ENCODE measurements around the gene RNF166.

Gene RNF166

DNA sequence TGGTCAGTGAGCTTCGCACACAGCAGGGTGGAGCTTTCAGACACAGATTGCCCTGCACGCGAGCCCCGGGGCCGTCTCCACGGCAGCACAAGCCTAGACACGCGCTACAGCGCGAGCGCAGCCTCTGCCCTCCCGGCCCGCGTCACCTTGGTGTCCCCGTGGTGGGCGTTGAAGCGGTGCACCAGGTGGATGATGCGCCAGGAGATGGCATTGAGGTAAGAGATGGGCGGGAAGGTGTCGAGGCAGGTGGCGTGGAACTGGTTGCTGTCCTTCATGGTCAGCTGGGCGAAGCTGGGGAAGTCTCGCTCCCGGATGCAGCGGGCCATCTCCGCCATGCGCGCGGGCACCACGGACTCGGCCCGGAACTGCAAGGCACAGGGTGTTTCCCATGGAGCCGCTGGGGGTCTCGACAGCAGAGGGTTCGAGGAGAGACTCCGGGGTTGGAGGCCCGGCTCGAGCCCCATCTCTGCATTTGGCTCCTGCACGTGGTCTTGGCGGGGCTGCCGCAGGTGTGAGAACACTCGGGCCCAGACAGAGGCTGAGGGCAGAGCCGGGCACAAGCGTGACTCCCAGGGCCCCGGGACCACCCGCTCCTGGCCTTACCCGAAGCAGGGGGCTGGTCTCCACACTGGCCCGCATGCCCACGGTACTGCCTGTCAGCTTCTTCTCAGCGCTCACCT is 51.0 kb downstream of the RNF166 start:
- H3K36me3 ChIP-seq (ENCODE audit: control insufficient read depth in 2 of 2, insufficient read depth in 2 of 2, low read length in 2 of 2): peaks cover 4 to 16% of the 10 kb centered on the region in 2 donors
- peaks cover 7% of the 10 kb centered on the region for H3K4me1 ChIP-seq (ENCODE audit: control insufficient read depth, insufficient read depth, low read length)
- no peak overlapping the region for H3K9ac ChIP-seq (ENCODE audit: low read length in 2 of 2)
- no peak overlapping the region for H3K27ac ChIP-seq (ENCODE audit: low read length)
- no peaks in the 10 kb centered on the region for H3K9me3 ChIP-seq (ENCODE audit: control insufficient read depth in 2 of 2, low read length in 2 of 2)
- peaks cover 6 to 12% of the 10 kb centered on the region in 2 donors for H3K27me3 ChIP-seq (ENCODE audit: control insufficient read depth in 1 of 2, insufficient read depth in 2 of 2, low read length in 2 of 2)
- no peak overlapping the region for H3K4me3 ChIP-seq (ENCODE audit: low read length in 2 of 2)

DNA sequence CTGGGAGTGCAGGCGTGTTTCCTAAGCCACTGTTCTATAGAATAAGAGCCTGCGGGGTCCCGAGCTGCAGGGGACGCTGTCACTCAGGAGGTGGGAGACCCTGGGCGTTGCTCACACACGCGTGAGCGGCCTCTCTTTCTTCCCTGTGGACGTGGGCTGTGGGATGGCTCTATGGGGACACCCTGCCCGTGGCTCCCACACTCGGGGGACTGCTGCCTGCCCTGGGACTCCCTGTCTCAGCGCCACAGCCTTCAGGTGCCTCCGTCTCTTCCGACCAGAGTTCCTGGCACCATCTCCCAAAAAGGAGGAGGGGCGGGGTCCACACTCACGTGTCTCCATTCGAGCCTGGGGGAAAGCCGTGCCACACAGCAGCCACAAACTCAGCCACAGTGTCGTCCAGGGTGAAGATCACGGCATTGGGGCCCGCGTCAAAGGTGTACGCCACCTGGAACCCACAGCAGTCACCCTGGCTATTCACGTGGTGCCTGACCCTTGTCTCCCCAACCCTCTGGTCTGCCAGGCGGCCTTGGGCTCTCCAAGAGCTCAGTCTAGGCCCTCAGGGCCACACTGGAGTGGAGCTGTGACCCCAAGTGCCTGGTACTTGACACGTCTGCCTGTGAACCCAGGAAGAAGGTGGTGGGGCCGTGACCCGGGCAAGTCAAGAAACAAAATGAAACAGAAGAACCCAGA is 51.7 kb downstream of the RNF166 start:
- no peak overlapping the region for H3K27ac ChIP-seq (ENCODE audit: low read length)
- peaks cover 7% of the 10 kb centered on the region for H3K4me1 ChIP-seq (ENCODE audit: control insufficient read depth, insufficient read depth, low read length)
- peaks cover 4 to 16% of the 10 kb centered on the region in 2 donors for H3K36me3 ChIP-seq (ENCODE audit: control insufficient read depth in 2 of 2, insufficient read depth in 2 of 2, low read length in 2 of 2)
- no peak overlapping the region for H3K9ac ChIP-seq (ENCODE audit: low read length in 2 of 2)
- H3K9me3 ChIP-seq (ENCODE audit: control insufficient read depth in 2 of 2, low read length in 2 of 2): no peaks in the 10 kb centered on the region
- peaks cover 6 to 15% of the 10 kb centered on the region in 2 donors for H3K27me3 ChIP-seq (ENCODE audit: control insufficient read depth in 1 of 2, insufficient read depth in 2 of 2, low read length in 2 of 2)
- H3K4me3 ChIP-seq (ENCODE audit: low read length in 2 of 2): no peak overlapping the region

DNA sequence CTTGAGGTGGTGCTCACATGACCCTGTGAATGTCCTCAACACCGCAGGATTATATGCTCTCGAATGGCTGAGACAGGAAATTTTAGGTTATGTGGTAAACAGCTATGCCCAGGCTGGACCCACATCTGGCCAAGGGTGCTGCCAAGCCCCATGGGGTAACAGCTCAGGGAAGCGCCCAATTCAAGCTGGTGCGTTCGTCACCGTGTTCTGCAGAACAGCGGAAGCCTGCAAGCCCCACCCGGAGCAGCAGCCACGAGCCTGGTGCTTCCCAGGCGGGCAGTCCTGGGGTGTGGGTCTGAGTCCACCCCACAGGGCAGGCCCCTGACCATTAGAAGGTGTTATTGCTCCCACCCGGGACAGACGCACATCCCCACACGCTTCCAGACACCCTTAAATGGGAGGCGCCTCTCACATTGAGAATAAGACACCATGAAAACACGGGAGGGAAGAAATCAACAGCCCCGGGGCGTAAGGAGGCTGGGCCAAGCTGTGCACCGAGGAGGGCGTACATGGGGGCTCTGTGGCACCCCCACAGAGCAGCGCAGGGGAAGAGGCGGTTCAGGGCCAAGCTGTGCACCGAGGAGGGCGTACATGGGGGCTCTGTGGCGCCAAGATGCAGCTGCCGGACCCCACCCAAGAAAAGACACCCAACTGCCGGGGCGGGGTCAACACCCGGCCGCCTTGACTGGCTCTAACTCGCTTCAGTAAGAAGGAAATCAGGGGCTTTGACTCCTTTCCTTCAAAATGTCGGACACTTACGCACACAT is 52.4 kb downstream of the RNF166 start:
- Histone ChIP-seq H3K4me3 (ENCODE audit: low read length in 2 of 2) (no peak overlapping the region), H3K9ac (ENCODE audit: low read length in 2 of 2) (no peak overlapping the region), H3K27ac (ENCODE audit: low read length) (no peak overlapping the region), H3K36me3 (ENCODE audit: control insufficient read depth in 2 of 2, insufficient read depth in 2 of 2, low read length in 2 of 2) (peaks cover 4 to 14% of the 10 kb centered on the region in 2 donors), H3K9me3 (ENCODE audit: control insufficient read depth in 2 of 2, low read length in 2 of 2) (no peaks in the 10 kb centered on the region), H3K27me3 (ENCODE audit: control insufficient read depth in 1 of 2, insufficient read depth in 2 of 2, low read length in 2 of 2) (peaks cover 6 to 15% of the 10 kb centered on the region in 2 donors), H3K4me1 (ENCODE audit: control insufficient read depth, insufficient read depth, low read length) (peaks cover 7% of the 10 kb centered on the region)

DNA sequence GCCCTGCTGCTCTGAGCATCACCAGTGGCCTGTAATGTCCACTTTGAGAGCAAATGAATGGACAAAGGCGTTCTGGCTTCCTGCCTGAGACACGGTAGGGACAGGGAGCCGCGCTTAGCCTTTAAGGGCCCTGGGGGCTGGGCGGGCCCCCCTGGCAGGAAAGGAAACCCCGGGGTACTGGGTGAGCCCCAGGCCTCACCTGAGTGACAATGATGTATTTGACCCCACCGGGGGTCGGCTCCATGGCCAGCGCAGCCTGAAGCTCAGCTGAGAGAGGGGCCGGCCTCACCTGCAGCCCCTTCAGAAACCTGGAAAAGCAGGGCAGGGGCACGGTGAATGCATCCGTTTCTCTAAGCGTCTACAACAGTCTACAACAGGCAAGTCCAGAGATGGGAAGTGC is 53.1 kb downstream of the RNF166 start:
- peaks cover 4 to 14% of the 10 kb centered on the region in 2 donors for H3K36me3 ChIP-seq (ENCODE audit: control insufficient read depth in 2 of 2, insufficient read depth in 2 of 2, low read length in 2 of 2)
- no peak overlapping the region for H3K9ac ChIP-seq (ENCODE audit: low read length in 2 of 2)

DNA sequence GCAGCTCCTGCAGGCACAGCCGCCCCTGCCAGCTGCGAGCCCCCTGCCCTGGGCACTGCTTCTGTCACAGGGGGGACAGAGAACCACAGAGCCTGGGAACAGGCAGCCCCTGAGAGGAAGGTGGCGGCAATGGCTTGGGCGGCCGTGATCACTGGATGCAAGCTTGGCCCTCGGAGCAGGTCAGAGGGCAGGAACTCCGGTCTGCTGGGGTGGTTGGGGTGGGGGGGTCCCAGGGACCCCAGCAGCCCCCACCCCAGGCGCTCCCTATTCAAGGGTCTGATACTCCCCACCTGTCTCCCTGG is 53.5 kb downstream of the RNF166 start:
- Histone ChIP-seq H3K9me3 (ENCODE audit: control insufficient read depth in 2 of 2, low read length in 2 of 2) (no peaks in the 10 kb centered on the region), H3K4me1 (ENCODE audit: control insufficient read depth, insufficient read depth, low read length) (peaks cover 7% of the 10 kb centered on the region), H3K4me3 (ENCODE audit: low read length in 2 of 2) (no peak overlapping the region), H3K27me3 (ENCODE audit: control insufficient read depth in 1 of 2, insufficient read depth in 2 of 2, low read length in 2 of 2) (peaks cover 6 to 15% of the 10 kb centered on the region in 2 donors), H3K27ac (ENCODE audit: low read length) (no peak overlapping the region), H3K9ac (ENCODE audit: low read length in 2 of 2) (no peak overlapping the region), H3K36me3 (ENCODE audit: control insufficient read depth in 2 of 2, insufficient read depth in 2 of 2, low read length in 2 of 2) (peaks cover 4 to 14% of the 10 kb centered on the region in 2 donors)

More for the DNA sequence above, 53.1 kb downstream of the RNF166 start:
- Histone ChIP-seq H3K4me1 (ENCODE audit: control insufficient read depth, insufficient read depth, low read length) (peaks cover 7% of the 10 kb centered on the region), H3K9me3 (ENCODE audit: control insufficient read depth in 2 of 2, low read length in 2 of 2) (no peaks in the 10 kb centered on the region), H3K27ac (ENCODE audit: low read length) (no peak overlapping the region), H3K4me3 (ENCODE audit: low read length in 2 of 2) (no peak overlapping the region), H3K27me3 (ENCODE audit: control insufficient read depth in 1 of 2, insufficient read depth in 2 of 2, low read length in 2 of 2) (peaks cover 6 to 15% of the 10 kb centered on the region in 2 donors)

DNA sequence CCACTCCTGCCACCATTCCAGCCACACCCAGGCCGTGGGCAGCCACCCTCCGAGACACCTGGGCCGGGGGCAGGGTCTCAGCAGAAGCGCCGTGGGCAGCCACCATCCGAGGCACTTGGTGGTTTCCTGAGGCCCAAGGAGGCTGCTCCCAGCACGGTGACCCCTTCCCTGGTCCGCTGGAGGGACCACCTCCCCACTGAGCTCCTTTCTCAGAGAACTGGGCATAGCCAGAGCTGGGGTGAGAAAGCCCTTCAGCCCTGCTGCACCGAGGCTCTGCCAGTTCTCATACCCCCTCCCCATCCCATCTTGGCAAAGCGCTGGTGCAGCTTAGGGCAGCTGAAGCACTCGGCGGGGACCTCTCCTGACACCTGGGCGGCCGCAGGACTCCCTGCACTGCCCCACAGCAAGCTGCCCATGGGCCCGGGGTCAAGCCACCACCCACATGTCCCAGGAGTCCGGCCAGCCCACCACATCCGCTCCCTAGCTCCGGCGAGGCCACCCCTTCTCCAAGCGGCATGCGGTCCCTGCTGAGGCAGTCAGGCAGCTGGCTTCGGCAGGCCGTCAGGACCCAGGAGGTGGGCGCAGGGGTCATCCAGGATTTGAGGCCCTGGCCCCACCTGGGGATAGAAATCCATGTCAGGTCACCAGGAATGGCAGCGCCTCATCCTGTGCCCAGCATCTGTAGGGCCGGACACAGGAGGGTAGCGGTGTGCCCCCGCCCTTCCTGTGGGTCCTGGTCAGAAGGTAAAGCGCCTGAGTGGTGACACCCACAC is 54.0 kb downstream of the RNF166 start:
- peaks cover 7% of the 10 kb centered on the region for H3K4me1 ChIP-seq (ENCODE audit: control insufficient read depth, insufficient read depth, low read length)
- no peak overlapping the region for H3K27ac ChIP-seq (ENCODE audit: low read length)
- no peaks in the 10 kb centered on the region for H3K9me3 ChIP-seq (ENCODE audit: control insufficient read depth in 2 of 2, low read length in 2 of 2)
- H3K9ac ChIP-seq (ENCODE audit: low read length in 2 of 2): no peak overlapping the region
- no peak overlapping the region for H3K4me3 ChIP-seq (ENCODE audit: low read length in 2 of 2)
- H3K27me3 ChIP-seq (ENCODE audit: control insufficient read depth in 1 of 2, insufficient read depth in 2 of 2, low read length in 2 of 2): peaks cover 6 to 15% of the 10 kb centered on the region in 2 donors
- peaks cover 4 to 14% of the 10 kb centered on the region in 2 donors for H3K36me3 ChIP-seq (ENCODE audit: control insufficient read depth in 2 of 2, insufficient read depth in 2 of 2, low read length in 2 of 2)

DNA sequence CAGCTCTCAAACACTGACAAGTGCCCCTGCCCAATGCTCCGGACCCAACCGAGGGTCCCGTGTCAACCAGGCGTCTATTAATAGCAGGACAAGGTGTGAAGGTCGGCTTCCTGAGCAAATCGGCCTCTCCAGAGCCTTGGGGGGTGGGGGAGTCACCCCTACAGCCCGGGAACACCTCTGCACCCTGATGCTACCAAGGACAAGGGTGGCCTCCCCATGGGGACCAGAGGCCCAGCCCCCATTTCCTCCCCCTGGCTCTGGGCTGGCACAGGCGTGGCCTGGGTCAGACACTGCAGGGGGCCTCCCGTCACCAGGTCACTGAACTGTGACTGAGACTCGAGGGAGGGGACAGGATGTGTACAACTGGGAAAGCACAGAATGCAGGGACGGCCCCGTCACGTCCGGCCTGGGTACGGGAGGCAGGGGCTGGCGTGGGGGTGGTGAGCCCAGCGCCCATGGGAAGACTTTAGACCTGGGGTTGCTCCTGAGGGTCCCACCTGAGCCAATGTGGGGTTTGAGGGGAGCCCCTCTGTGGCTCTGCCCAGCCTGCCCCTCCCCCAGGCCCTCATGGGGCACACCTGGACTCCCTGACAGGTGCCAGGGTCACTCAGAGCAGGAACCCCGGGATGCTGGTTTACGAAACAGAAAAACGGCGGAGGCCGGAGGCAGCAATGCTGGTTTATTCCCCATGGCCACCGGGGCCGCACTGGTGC is 54.8 kb downstream of the RNF166 start:
- Histone ChIP-seq H3K9ac (ENCODE audit: low read length in 2 of 2) (peak overlapping the region in 1 of 2 donors; percentile 26), H3K27me3 (ENCODE audit: control insufficient read depth in 1 of 2, insufficient read depth in 2 of 2, low read length in 2 of 2) (peaks cover 6 to 15% of the 10 kb centered on the region in 2 donors), H3K27ac (ENCODE audit: low read length) (no peak overlapping the region), H3K4me3 (ENCODE audit: low read length in 2 of 2) (peak overlapping the region in 1 of 2 donors; percentile 59), H3K36me3 (ENCODE audit: control insufficient read depth in 2 of 2, insufficient read depth in 2 of 2, low read length in 2 of 2) (peaks cover 4 to 11% of the 10 kb centered on the region in 2 donors), H3K9me3 (ENCODE audit: control insufficient read depth in 2 of 2, low read length in 2 of 2) (no peaks in the 10 kb centered on the region), H3K4me1 (ENCODE audit: control insufficient read depth, insufficient read depth, low read length) (peaks cover 7% of the 10 kb centered on the region)

DNA sequence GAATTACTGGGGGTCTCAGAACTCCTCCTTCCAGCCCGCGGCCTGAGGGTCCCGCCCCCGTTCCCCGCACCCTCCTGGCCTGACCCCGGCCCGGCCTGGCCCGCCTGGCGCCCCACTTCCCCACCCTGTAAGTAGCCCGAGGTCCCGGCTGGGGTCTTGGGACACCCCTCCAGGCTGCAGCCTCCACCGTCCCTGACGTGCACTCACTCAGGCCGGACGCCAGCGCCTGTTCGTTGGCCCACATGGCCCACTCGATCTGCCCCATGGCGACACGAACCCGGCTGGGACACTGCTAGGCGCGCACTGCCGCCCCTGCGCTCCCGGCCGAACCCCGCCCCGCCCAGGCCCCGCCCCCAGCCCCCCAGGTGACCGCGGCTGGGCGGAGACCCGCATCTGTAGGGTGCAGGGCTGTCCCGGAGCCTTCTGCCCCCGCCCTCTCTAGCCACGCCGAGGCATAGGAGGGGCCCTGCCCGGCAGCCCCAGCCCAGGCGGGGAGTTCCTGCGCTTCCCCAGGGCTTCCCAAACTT is 55.4 kb downstream of the RNF166 start, which contains the start of gene CYBA:
TSS of gene CYBA (minus strand) at position 305 of the 527 bp plus-strand sequence. CDS start at position 265, 40 bp downstream.
- H3K27me3 ChIP-seq (ENCODE audit: control insufficient read depth in 1 of 2, insufficient read depth in 2 of 2, low read length in 2 of 2): peaks cover 6 to 15% of the 10 kb centered on the region in 2 donors
- no peak within 1 kb of the TSS for H3K27ac ChIP-seq (ENCODE audit: low read length)
- H3K4me3 ChIP-seq (ENCODE audit: low read length in 2 of 2): peak within 1 kb of the TSS; percentile 35 to 71
- peak within 1 kb of the TSS; percentile 42 to 47 for H3K9ac ChIP-seq (ENCODE audit: low read length in 2 of 2)
- H3K36me3 ChIP-seq (ENCODE audit: control insufficient read depth in 2 of 2, insufficient read depth in 2 of 2, low read length in 2 of 2): peaks cover 4 to 9% of the 10 kb centered on the region in 2 donors
- H3K9me3 ChIP-seq (ENCODE audit: control insufficient read depth in 2 of 2, low read length in 2 of 2): no peaks in the 10 kb centered on the region
- peaks cover 7% of the 10 kb centered on the region for H3K4me1 ChIP-seq (ENCODE audit: control insufficient read depth, insufficient read depth, low read length)

DNA sequence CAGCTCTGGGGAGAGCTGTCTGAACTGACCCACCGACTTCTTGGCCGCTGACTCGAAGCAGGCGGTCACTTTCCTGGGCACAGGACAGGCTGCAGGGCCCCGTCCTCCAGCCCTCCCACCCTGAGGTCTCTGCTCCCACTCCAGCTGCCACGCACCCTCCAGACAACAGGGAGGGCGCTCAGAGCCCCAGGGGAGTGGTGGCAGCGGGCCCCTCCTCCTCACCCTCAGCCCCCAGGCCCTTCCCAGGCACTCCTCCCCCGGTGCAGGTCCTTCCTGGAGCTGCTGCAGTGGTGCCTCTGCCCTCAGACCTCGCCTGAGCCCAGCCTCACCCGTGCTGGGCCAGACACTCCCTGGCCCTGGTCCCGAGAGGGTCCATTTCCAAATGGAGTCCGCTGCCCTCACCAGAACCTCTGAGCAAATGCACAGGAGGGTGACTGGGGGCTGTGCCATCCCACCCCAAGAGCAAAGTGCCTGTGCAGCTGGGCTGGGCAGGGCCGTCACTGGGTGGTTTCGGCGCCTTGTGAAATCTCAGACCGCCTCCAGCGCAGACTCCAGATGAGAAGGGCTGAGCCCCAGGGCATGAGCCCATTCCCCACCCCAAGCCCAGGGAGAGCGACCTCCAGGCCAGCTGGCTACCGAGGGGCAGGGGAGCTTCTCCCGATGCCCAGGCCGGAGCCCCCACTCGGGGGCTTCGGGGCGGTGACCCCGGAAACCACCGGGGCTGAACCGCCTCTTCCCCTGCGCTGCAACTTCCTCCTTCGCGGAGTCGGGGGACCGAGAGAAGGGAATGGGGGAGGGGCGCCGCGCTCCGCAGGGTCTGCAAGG is 56.1 kb downstream of the RNF166 start:
- peaks cover 6 to 15% of the 10 kb centered on the region in 2 donors for H3K27me3 ChIP-seq (ENCODE audit: control insufficient read depth in 1 of 2, insufficient read depth in 2 of 2, low read length in 2 of 2)
- H3K27ac ChIP-seq (ENCODE audit: low read length): no peak overlapping the region
- peak overlapping the region; percentile 35 to 71 for H3K4me3 ChIP-seq (ENCODE audit: low read length in 2 of 2)
- peak overlapping the region; percentile 21 to 42 for H3K9ac ChIP-seq (ENCODE audit: low read length in 2 of 2)
- no peaks in the 10 kb centered on the region for H3K9me3 ChIP-seq (ENCODE audit: control insufficient read depth in 2 of 2, low read length in 2 of 2)
- peaks cover 7% of the 10 kb centered on the region for H3K4me1 ChIP-seq (ENCODE audit: control insufficient read depth, insufficient read depth, low read length)
- H3K36me3 ChIP-seq (ENCODE audit: control insufficient read depth in 2 of 2, insufficient read depth in 2 of 2, low read length in 2 of 2): peaks cover 3 to 9% of the 10 kb centered on the region in 2 donors

Data from stomach smooth muscle (tissue), 2 donors.